Measurements from ENCODE around the gene CD300LF. TPM values are rescaled to one million over a fixed set of nuclear protein-coding genes. Genes with fewer than 3 reads are reported as not detected.

Gene CD300LF
- total and polyA plus RNA-seq, 10 of the 15 experiments (the other 5 are each of a cell fraction or from before 2014, with no cell fraction given): 0.15 TPM; not detected in 9

- no peak for TF ChIP-seq RBBP5 (conservative IDR thresholded peaks at IDR 0.05)
- peak; percentile 44 for TF ChIP-seq MTA2 (IDR thresholded peaks at IDR 0.05; ENCODE audit: low read depth)
- peak; percentile 97 for TF ChIP-seq NR2F1 (conservative IDR thresholded peaks at IDR 0.05)
- peak; percentile 82 for TF ChIP-seq POLR2A (IDR thresholded peaks at IDR 0.05; ENCODE audit: low read depth, low read length)
- peak; percentile 49; the same call in 1 of the 2 replicates for TF ChIP-seq DPF2 (IDR thresholded peaks at IDR 0.05)
- 0 out of 2 replicates have a peak, but pooled peaks have one; percentile 24 for TF ChIP-seq YY1 (IDR thresholded peaks at IDR 0.05; ENCODE audit: low read depth, low read length)
- TF ChIP-seq, protein P1, sequence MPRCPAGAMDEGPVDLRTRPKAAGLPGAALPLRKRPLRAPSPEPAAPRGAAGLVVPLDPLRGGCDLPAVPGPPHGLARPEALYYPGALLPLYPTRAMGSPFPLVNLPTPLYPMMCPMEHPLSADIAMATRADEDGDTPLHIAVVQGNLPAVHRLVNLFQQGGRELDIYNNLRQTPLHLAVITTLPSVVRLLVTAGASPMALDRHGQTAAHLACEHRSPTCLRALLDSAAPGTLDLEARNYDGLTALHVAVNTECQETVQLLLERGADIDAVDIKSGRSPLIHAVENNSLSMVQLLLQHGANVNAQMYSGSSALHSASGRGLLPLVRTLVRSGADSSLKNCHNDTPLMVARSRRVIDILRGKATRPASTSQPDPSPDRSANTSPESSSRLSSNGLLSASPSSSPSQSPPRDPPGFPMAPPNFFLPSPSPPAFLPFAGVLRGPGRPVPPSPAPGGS (IDR thresholded peaks at IDR 0.05; ENCODE audit: borderline replicate concordance, insufficient read depth, low read depth, low read length, poor library complexity, severe bottlenecking): peak; percentile 23
- TF ChIP-seq POU2F2 (IDR thresholded peaks at IDR 0.05; ENCODE audit: borderline replicate concordance, low read depth, low read length): no peak
- 0 out of 2 replicates have a peak, but pooled peaks have one; percentile 52 for TF ChIP-seq TCF12 (IDR thresholded peaks at IDR 0.05; ENCODE audit: low read depth, low read length)
- TF ChIP-seq PAX5 (IDR thresholded peaks at IDR 0.05; ENCODE audit: borderline replicate concordance, low read depth, low read length): peak; percentile 43; the same call in 1 of the 2 replicates
- no peak for TF ChIP-seq NR2C1 (IDR thresholded peaks at IDR 0.05)
- peak in 1 of 2 experiments; percentile 39; a peak in 1 of 4 replicates for TF ChIP-seq EP300 (IDR thresholded peaks at IDR 0.05; ENCODE audit: borderline replicate concordance in 1 of 2, control insufficient read depth in 1 of 2, low read depth in 2 of 2, low read length in 2 of 2)
- TF ChIP-seq BHLHE40 (IDR thresholded peaks at IDR 0.05; ENCODE audit: borderline replicate concordance in 1 of 2, low read depth in 2 of 2, low read length in 1 of 2): peak in 1 of 2 experiments; percentile 62; a peak in 2 of 4 replicates
- 0 out of 2 replicates have a peak, but pooled peaks have one; percentile 31 for TF ChIP-seq TBL1XR1 (IDR thresholded peaks at IDR 0.05; ENCODE audit: low read depth, low read length)
- peak; percentile 83 for TF ChIP-seq MYB (IDR thresholded peaks at IDR 0.05; ENCODE audit: borderline replicate concordance, low read depth, low read length)
- peak; percentile 78 for TF ChIP-seq RUNX3 (IDR thresholded peaks at IDR 0.05; ENCODE audit: low read length)
- TF ChIP-seq, protein P2, sequence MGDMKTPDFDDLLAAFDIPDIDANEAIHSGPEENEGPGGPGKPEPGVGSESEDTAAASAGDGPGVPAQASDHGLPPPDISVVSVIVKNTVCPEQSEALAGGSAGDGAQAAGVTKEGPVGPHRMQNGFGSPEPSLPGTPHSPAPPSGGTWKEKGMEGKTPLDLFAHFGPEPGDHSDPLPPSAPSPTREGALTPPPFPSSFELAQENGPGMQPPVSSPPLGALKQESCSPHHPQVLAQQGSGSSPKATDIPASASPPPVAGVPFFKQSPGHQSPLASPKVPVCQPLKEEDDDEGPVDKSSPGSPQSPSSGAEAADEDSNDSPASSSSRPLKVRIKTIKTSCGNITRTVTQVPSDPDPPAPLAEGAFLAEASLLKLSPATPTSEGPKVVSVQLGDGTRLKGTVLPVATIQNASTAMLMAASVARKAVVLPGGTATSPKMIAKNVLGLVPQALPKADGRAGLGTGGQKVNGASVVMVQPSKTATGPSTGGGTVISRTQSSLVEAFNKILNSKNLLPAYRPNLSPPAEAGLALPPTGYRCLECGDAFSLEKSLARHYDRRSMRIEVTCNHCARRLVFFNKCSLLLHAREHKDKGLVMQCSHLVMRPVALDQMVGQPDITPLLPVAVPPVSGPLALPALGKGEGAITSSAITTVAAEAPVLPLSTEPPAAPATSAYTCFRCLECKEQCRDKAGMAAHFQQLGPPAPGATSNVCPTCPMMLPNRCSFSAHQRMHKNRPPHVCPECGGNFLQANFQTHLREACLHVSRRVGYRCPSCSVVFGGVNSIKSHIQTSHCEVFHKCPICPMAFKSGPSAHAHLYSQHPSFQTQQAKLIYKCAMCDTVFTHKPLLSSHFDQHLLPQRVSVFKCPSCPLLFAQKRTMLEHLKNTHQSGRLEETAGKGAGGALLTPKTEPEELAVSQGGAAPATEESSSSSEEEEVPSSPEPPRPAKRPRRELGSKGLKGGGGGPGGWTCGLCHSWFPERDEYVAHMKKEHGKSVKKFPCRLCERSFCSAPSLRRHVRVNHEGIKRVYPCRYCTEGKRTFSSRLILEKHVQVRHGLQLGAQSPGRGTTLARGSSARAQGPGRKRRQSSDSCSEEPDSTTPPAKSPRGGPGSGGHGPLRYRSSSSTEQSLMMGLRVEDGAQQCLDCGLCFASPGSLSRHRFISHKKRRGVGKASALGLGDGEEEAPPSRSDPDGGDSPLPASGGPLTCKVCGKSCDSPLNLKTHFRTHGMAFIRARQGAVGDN (IDR thresholded peaks at IDR 0.05): 0 out of 2 replicates have a peak, but pooled peaks have one; percentile 41
- TF ChIP-seq TAF1 (IDR thresholded peaks at IDR 0.05; ENCODE audit: borderline replicate concordance, low read depth, low read length): peak; percentile 40; the same call in 1 of the 2 replicates
- peak; percentile 53; the same call in 1 of the 2 replicates for TF ChIP-seq NBN (IDR thresholded peaks at IDR 0.05)
- peak; percentile 52; the same call in 1 of the 2 replicates for TF ChIP-seq GATAD2B (conservative IDR thresholded peaks at IDR 0.05; ENCODE audit: low read depth)
- TF ChIP-seq FOXK2 (IDR thresholded peaks at IDR 0.05): peak; percentile 51; the same call in 1 of the 2 replicates
- TF ChIP-seq CBX5 (IDR thresholded peaks at IDR 0.05; ENCODE audit: low read depth): no peak
- TF ChIP-seq CHD2 (IDR thresholded peaks at IDR 0.05; ENCODE audit: borderline replicate concordance, low read depth, low read length): peak; percentile 61; the same call in 1 of the 2 replicates
- no peak for TF ChIP-seq SUPT20H (IDR thresholded peaks at IDR 0.05; ENCODE audit: borderline replicate concordance, control insufficient read depth, low read depth, low read length)
Measured at GRCh38 chr17:74738051-74738996, 25.6 kb upstream of the CD300LF start (continued).
